Measurements from ENCODE around the gene TMEM217. TPM values are rescaled to one million over a fixed set of nuclear protein-coding genes. Genes with fewer than 3 reads are reported as not detected.

The TMEM217 gene
- total and polyA plus RNA-seq, 8 donors: 2.1 to 5.3 (median 2.5) TPM

GRCh38 chr6:37169496-37170272 is 88.3 kb downstream of the TMEM217 start, which contains the start of gene PIM1:
Gene PIM1, plus strand, starts transcription at chr6:37170152. Its CDS starts 424 bp downstream, at chr6:37170576.
- H3K4me3 ChIP-seq: peak within 1 kb of the TSS; percentile 73 to 95
- TF ChIP-seq, protein P1, sequence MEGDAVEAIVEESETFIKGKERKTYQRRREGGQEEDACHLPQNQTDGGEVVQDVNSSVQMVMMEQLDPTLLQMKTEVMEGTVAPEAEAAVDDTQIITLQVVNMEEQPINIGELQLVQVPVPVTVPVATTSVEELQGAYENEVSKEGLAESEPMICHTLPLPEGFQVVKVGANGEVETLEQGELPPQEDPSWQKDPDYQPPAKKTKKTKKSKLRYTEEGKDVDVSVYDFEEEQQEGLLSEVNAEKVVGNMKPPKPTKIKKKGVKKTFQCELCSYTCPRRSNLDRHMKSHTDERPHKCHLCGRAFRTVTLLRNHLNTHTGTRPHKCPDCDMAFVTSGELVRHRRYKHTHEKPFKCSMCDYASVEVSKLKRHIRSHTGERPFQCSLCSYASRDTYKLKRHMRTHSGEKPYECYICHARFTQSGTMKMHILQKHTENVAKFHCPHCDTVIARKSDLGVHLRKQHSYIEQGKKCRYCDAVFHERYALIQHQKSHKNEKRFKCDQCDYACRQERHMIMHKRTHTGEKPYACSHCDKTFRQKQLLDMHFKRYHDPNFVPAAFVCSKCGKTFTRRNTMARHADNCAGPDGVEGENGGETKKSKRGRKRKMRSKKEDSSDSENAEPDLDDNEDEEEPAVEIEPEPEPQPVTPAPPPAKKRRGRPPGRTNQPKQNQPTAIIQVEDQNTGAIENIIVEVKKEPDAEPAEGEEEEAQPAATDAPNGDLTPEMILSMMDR (IDR thresholded peaks at IDR 0.05): no peak
- H3K27me3 ChIP-seq: no peaks in the 10 kb centered on the region
- peaks cover 0 to 37% of the 10 kb centered on the region in 2 donors for H3K4me1 ChIP-seq
- DNase-seq (peak; percentile 97 to 100 (median 99)), ATAC-seq (peak; percentile 87)
- H3K36me3 ChIP-seq: peaks cover 0 to 33% of the 10 kb centered on the region in 2 donors
- intact Hi-C loops (cut with DNase I): loop anchor here (5.0 to 10.0 kb wide), 3 partner anchors 115 to 145 kb away; no protein-coding TSS in a partner anchor
- H3K9me3 ChIP-seq: no peaks in the 10 kb centered on the region
- peak within 1 kb of the TSS; percentile 92 to 97 for H3K27ac ChIP-seq

DNA sequence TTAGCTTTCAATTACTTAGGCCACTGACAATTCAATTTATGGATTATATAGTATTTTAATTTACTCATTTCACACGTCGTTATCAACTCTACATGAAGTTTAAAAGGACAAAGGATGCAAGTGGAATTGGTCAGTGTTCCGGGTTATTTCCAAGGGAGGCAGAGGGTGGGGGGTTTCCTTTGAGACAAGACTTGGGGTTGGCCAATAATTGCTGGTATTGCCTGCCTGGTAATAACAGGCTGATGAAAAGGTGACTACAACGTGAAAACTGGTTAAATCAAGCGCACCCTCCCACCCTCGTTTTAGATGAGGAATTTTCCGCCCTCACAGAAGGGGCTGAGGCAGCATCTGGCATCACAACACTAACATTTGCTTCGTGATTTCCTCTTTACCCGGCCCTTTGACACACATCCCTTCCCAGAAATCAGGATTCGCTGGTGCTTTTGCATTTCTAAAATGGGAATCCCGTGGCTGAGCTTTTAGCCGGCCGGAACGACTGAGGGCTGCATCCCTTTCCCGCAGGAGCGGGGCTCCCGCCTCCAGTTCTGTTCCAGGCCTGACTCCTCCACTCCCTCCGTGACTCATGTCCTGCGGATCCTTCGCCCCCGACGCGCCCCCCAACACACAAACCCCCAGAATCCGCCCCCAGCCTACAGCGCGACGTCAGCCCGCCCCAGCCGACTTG is 89.0 kb downstream of the TMEM217 start:
- peak; percentile 15 for ATAC-seq
- peak overlapping the region; percentile 89 to 97 for H3K27ac ChIP-seq
- H3K4me1 ChIP-seq: peaks cover 0 to 30% of the 10 kb centered on the region in 2 donors
- TF ChIP-seq, protein P1 (IDR thresholded peaks at IDR 0.05): no peak
- H3K36me3 ChIP-seq: peaks cover 0 to 26% of the 10 kb centered on the region in 2 donors
- DNase-seq: no peak
- intact Hi-C loops (cut with DNase I): no loop called here
- no peaks in the 10 kb centered on the region for H3K9me3 ChIP-seq
- no peaks in the 10 kb centered on the region for H3K27me3 ChIP-seq
- peak overlapping the region; percentile 35 to 73 for H3K4me3 ChIP-seq

GRCh38 chr6:37168163-37168758 is 89.7 kb downstream of the TMEM217 start:
- Histone ChIP-seq H3K4me1 (peaks cover 0 to 23% of the 10 kb centered on the region in 2 donors), H3K4me3 (no peak overlapping the region), H3K27ac (peak overlapping the region; percentile 89 to 97)

GRCh38 chr6:37162740-37163139 is 95.2 kb downstream of the TMEM217 start:
- intact Hi-C loops (cut with DNase I): no loop called here
- ATAC-seq (no peak), DNase-seq (no peak)
- Histone ChIP-seq H3K36me3 (no peaks in the 10 kb centered on the region), H3K4me3 (no peak overlapping the region), H3K27me3 (no peaks in the 10 kb centered on the region), H3K4me1 (peaks cover 0 to 15% of the 10 kb centered on the region in 2 donors), H3K27ac (no peak overlapping the region), H3K9me3 (no peaks in the 10 kb centered on the region)
- TF ChIP-seq, protein P1 (IDR thresholded peaks at IDR 0.05): no peak

More at GRCh38 chr6:37168163-37168758, 89.7 kb downstream of the TMEM217 start:
- no peaks in the 10 kb centered on the region for H3K27me3 ChIP-seq
- TF ChIP-seq, protein P1 (IDR thresholded peaks at IDR 0.05): no peak
- no peaks in the 10 kb centered on the region for H3K9me3 ChIP-seq
- intact Hi-C loops (cut with DNase I): no loop called here
- ATAC-seq: no peak
- peaks cover 0 to 19% of the 10 kb centered on the region in 2 donors for H3K36me3 ChIP-seq
- DNase-seq: peak in 1 of 4 donors; percentile 30

Other genes with a start within 250 kb of the TMEM217 start
- 10 to 100 TPM; 42.2 to 89.8 TPM for gene PIM1, start 88.0 kb downstream of the TMEM217 start, total RNA-seq
- 10 to 100 TPM; 13.1 to 21.5 (median 20.3) TPM for gene PIM1, start 88.0 kb downstream of the TMEM217 start, polyA plus RNA-seq (ENCODE audit: insufficient read length in 6 of 6)
- gene TBC1D22B, start 372 bp downstream of the TMEM217 start, total RNA-seq: 10 to 100 TPM; 10.7 to 12.4 TPM
- gene TBC1D22B, start 372 bp downstream of the TMEM217 start, polyA plus RNA-seq (ENCODE audit: insufficient read length in 6 of 6): 10 to 100 TPM; 12.6 to 14.6 (median 13.7) TPM
- gene RNF8, start 95.8 kb upstream of the TMEM217 start, total RNA-seq: 10 to 100 TPM; 11.8 to 15.7 TPM
- 10 to 100 TPM; 34.0 to 46.1 (median 38.9) TPM for gene RNF8, start 95.8 kb upstream of the TMEM217 start, polyA plus RNA-seq (ENCODE audit: insufficient read length in 6 of 6)
- 10 to 100 TPM; 36.1 to 36.7 TPM for gene CMTR1, start 175.1 kb upstream of the TMEM217 start, total RNA-seq
- gene CMTR1, start 175.1 kb upstream of the TMEM217 start, polyA plus RNA-seq (ENCODE audit: insufficient read length in 6 of 6): 10 to 100 TPM; 50.4 to 54.4 (median 51.5) TPM
- 10 to 100 TPM; 18.2 to 21.5 TPM for gene CCDC167, start 241.7 kb upstream of the TMEM217 start, total RNA-seq
- gene CCDC167, start 241.7 kb upstream of the TMEM217 start, polyA plus RNA-seq (ENCODE audit: insufficient read length in 6 of 6): 10 to 100 TPM; 21.1 to 25.2 (median 23.8) TPM